ENCODE results near the gene SNAI1. TPM values are rescaled to one million over a fixed set of nuclear protein-coding genes. Genes with fewer than 3 reads are reported as not detected.
"Not testable (repeated sequence)": the region's sequence is repeated elsewhere in the genome, so short reads cannot be mapped to it uniquely, and the experiment has no call there.

The SNAI1 gene
- total RNA-seq, 1 donor from 2014 or later = 0.69 TPM

- Histone ChIP-seq H3K36me3 (no peaks in the 10 kb centered on the region), H3K4me3 (peak overlapping the region; percentile 33), H3K4me1 (peaks cover 19% of the 10 kb centered on the region), H3K27me3 (ENCODE audit: low read depth) (peaks cover 4% of the 10 kb centered on the region), H3K27ac (replicated peaks) (no peak overlapping the region), H3K9me3 (replicated peaks) (no peaks in the 10 kb centered on the region)
- no peak for DNase-seq
- intact Hi-C loops (cut with micrococcal nuclease) = no loop called here
- TF ChIP-seq CTCF (IDR thresholded peaks at IDR 0.05; ENCODE audit: borderline replicate concordance) = no peak
These were observed 27.0 kb downstream of the SNAI1 start for GRCh38 chr20:50009521-50010454.

- intact Hi-C loops (cut with micrococcal nuclease); H3K27ac ChIP-seq (replicated peaks); H3K9me3 ChIP-seq (replicated peaks): not testable (repeated sequence)
These were observed 28.8 kb downstream of the SNAI1 start for GRCh38 chr20:50011597-50011996.

GRCh38 chr20:50012282-50013263 is 29.8 kb downstream of the SNAI1 start:
- Histone ChIP-seq H3K9me3 (replicated peaks) (no peaks in the 10 kb centered on the region), H3K27me3 (ENCODE audit: low read depth) (peaks cover 4% of the 10 kb centered on the region), H3K36me3 (no peaks in the 10 kb centered on the region), H3K27ac (replicated peaks) (no peak overlapping the region), H3K4me3 (no peak overlapping the region), H3K4me1 (peaks cover 20% of the 10 kb centered on the region)
- DNase-seq = no peak
- no peak for TF ChIP-seq CTCF (IDR thresholded peaks at IDR 0.05; ENCODE audit: borderline replicate concordance)
- intact Hi-C loops (cut with micrococcal nuclease) = no loop called here

More at GRCh38 chr20:50011597-50011996, 28.8 kb downstream of the SNAI1 start:
- not testable (repeated sequence) for H3K4me3 ChIP-seq; DNase-seq; H3K36me3 ChIP-seq; H3K27me3 ChIP-seq (ENCODE audit: low read depth)
- peaks cover 18% of the 10 kb centered on the region for H3K4me1 ChIP-seq

GRCh38 chr20:50013976-50014375 is 31.2 kb downstream of the SNAI1 start:
- DNase-seq = no peak

More at GRCh38 chr20:50013976-50014375, 31.2 kb downstream of the SNAI1 start:
- H3K9me3 ChIP-seq (replicated peaks) = no peaks in the 10 kb centered on the region
- no peaks in the 10 kb centered on the region for H3K36me3 ChIP-seq
- intact Hi-C loops (cut with micrococcal nuclease) = no loop called here
- TF ChIP-seq CTCF (IDR thresholded peaks at IDR 0.05; ENCODE audit: borderline replicate concordance) = no peak
- no peak overlapping the region for H3K27ac ChIP-seq (replicated peaks)
- H3K4me1 ChIP-seq = peaks cover 23% of the 10 kb centered on the region
- no peak overlapping the region for H3K4me3 ChIP-seq
- H3K27me3 ChIP-seq (ENCODE audit: low read depth) = peaks cover 4% of the 10 kb centered on the region
